KMS-11 (cell line): ENCODE measurements around the gene MRPS31.

Experiments used
- H2AFZ ChIP-seq: fragments of 200-600 bp; sonication (generic); 2 replicates; pipeline ENCODE4 v1.6.1; 2016; ENCODE audit warnings: antibody characterized with exemption, mixed run types, low read depth
- H3K27ac ChIP-seq: fragments of 200-600 bp; sonication (generic); 2 replicates; pipeline ENCODE4 v1.6.1; 2016; ENCODE audit warnings: mild to moderate bottlenecking, mixed run types
- H3K27me3 ChIP-seq: fragments of 200-600 bp; sonication (generic); 2 replicates; pipeline ENCODE4 v1.6.1; 2017; ENCODE audit warnings: mild to moderate bottlenecking, low read depth, mixed run types, moderate library complexity; ENCODE audit not compliant: insufficient read depth
- H3K36me3 ChIP-seq: fragments of 200-600 bp; sonication (generic); 2 replicates; pipeline ENCODE4 v1.6.1; 2017; ENCODE audit warnings: mild to moderate bottlenecking, mixed run types; ENCODE audit not compliant: insufficient read depth
- H3K4me1 ChIP-seq: fragments of 200-600 bp; sonication (generic); 2 replicates; pipeline ENCODE4 v1.6.1; 2016; ENCODE audit warnings: mild to moderate bottlenecking, low read depth, mixed run types; ENCODE audit not compliant: poor library complexity, severe bottlenecking
- H3K4me2 ChIP-seq: fragments of 200-600 bp; sonication (generic); 2 replicates; pipeline ENCODE4 v1.7.0; 2016; ENCODE audit warnings: mild to moderate bottlenecking, mixed run types
- H3K4me3 ChIP-seq: fragments of 200-600 bp; sonication (generic); IDR thresholded peaks from 2 replicates; pipeline ENCODE4 v1.6.1; 2017; ENCODE audit warnings: low read depth, low read length, mixed read lengths; ENCODE audit not compliant: insufficient read depth
- H3K79me2 ChIP-seq: fragments of 200-600 bp; sonication (generic); 2 replicates; pipeline ENCODE4 v1.6.1; 2016; ENCODE audit warnings: low read depth, mixed run types; ENCODE audit not compliant: insufficient read depth
- H3K9ac ChIP-seq: fragments of 200-600 bp; sonication (generic); 2 replicates; pipeline ENCODE4 v1.6.1; 2016; ENCODE audit warnings: mild to moderate bottlenecking, mixed run types
- H4K20me1 ChIP-seq: fragments of 200-600 bp; sonication (generic); 2 replicates; pipeline ENCODE4 v1.6.1; 2016; ENCODE audit warnings: mild to moderate bottlenecking, mixed run types; ENCODE audit not compliant: insufficient read depth
- TF ChIP-seq, protein P1 (sequence below): fragments of 200-600 bp; sonication (generic); conservative IDR thresholded peaks from 2 replicates; pipeline ENCODE4 v1.6.1; 2017; ENCODE audit warnings: low read depth, mild to moderate bottlenecking, antibody characterized with exemption, low read length, moderate library complexity, mixed read lengths

Gene MRPS31

GRCh38 chr13:40806241-40806640 is 35.3 kb upstream of the MRPS31 start:
- H2AFZ ChIP-seq = no peak overlapping the region
- no peaks in the 10 kb centered on the region for H3K36me3 ChIP-seq
- H3K79me2 ChIP-seq = no peaks in the 10 kb centered on the region
- no peaks in the 10 kb centered on the region for H3K27me3 ChIP-seq
- H3K4me1 ChIP-seq = peaks cover 4% of the 10 kb centered on the region
- TF ChIP-seq, protein P1, sequence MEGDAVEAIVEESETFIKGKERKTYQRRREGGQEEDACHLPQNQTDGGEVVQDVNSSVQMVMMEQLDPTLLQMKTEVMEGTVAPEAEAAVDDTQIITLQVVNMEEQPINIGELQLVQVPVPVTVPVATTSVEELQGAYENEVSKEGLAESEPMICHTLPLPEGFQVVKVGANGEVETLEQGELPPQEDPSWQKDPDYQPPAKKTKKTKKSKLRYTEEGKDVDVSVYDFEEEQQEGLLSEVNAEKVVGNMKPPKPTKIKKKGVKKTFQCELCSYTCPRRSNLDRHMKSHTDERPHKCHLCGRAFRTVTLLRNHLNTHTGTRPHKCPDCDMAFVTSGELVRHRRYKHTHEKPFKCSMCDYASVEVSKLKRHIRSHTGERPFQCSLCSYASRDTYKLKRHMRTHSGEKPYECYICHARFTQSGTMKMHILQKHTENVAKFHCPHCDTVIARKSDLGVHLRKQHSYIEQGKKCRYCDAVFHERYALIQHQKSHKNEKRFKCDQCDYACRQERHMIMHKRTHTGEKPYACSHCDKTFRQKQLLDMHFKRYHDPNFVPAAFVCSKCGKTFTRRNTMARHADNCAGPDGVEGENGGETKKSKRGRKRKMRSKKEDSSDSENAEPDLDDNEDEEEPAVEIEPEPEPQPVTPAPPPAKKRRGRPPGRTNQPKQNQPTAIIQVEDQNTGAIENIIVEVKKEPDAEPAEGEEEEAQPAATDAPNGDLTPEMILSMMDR = no peak
- no peaks in the 10 kb centered on the region for H4K20me1 ChIP-seq
- H3K27ac ChIP-seq = no peak overlapping the region
- no peak overlapping the region for H3K4me3 ChIP-seq
- H3K9ac ChIP-seq = no peak overlapping the region
- no peak overlapping the region for H3K4me2 ChIP-seq

- H3K4me3 ChIP-seq = no peak overlapping the region
- H3K27me3 ChIP-seq = no peaks in the 10 kb centered on the region
- no peak overlapping the region for H3K9ac ChIP-seq
- no peak overlapping the region for H3K4me2 ChIP-seq
- H3K79me2 ChIP-seq = no peaks in the 10 kb centered on the region
- no peak overlapping the region for H3K27ac ChIP-seq
- H3K4me1 ChIP-seq = peaks cover 32% of the 10 kb centered on the region
- no peaks in the 10 kb centered on the region for H3K36me3 ChIP-seq
- no peak overlapping the region for H2AFZ ChIP-seq
- TF ChIP-seq, protein P1 = no peak
- H4K20me1 ChIP-seq = no peaks in the 10 kb centered on the region
These were observed 32.3 kb upstream of the MRPS31 start for GRCh38 chr13:40803316-40803715.

DNA sequence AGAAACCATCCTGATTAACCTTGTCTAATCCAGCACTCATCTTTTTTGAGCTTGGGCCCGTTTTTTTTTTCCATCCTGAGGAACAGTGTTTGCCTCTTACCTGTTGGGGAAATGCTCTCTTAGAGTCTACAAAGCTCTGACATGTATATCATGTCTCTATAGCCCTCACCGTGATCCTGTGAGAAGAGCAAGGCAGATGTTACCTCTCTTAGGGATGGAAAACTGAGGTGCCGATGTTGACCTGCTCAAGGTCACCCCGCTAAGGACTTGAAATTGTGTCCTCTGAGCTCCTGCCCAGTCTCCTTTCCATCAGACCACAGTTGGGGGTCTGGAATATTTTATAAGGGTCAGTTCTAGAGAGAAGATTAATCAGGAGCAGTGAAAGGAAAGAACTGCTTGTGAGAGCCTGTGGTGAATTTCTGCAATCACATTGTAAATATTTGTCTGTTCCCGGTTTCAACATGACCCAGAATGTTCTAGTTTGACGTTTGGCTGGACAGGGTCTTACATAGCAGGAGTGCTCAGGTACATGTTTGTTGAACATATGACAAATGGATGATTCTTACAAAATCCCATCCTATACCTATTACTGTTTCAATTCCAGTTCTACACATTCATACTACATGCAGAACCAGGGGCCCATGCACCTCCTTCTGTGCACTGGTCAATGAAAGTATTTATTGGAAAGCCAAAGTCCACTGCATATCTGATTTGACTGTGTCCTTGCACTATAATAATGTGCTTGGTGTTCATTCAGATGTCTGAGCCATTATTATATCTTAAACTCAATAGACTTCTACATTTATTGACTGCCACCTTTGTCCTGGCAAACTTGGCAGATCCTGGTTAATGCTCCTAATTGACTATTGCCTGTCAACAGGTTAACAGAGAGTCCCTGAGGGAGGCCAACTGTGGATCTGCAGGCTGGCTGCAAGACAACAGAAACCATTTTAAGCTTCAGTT is 30.5 kb upstream of the MRPS31 start:
- peaks cover 8% of the 10 kb centered on the region; the same call in 1 of the 2 replicates for H3K79me2 ChIP-seq
- H3K9ac ChIP-seq = no peak overlapping the region
- H3K36me3 ChIP-seq = no peaks in the 10 kb centered on the region
- no peak overlapping the region for H2AFZ ChIP-seq
- H3K4me2 ChIP-seq = no peak overlapping the region
- H3K27me3 ChIP-seq = no peaks in the 10 kb centered on the region
- no peaks in the 10 kb centered on the region for H4K20me1 ChIP-seq
- peaks cover 34% of the 10 kb centered on the region for H3K4me1 ChIP-seq
- no peak overlapping the region for H3K4me3 ChIP-seq
- no peak overlapping the region for H3K27ac ChIP-seq
- TF ChIP-seq, protein P1 = no peak

- Histone ChIP-seq H3K36me3 (no peaks in the 10 kb centered on the region), H3K4me1 (peaks cover 34% of the 10 kb centered on the region), H3K27me3 (no peaks in the 10 kb centered on the region), H4K20me1 (no peaks in the 10 kb centered on the region), H3K9ac (no peak overlapping the region), H3K27ac (peak overlapping the region; percentile 54; the same call in 1 of the 2 replicates), H3K4me3 (no peak overlapping the region), H2AFZ (no peak overlapping the region), H3K79me2 (peaks cover 8% of the 10 kb centered on the region; the same call in 1 of the 2 replicates), H3K4me2 (peak overlapping the region; percentile 61; the same call in 1 of the 2 replicates)
- TF ChIP-seq, protein P1 = no peak
These were observed 29.6 kb upstream of the MRPS31 start for GRCh38 chr13:40800559-40800958.
